ENCODE results near the gene DRD3. TPM values are rescaled to one million over a fixed set of nuclear protein-coding genes. Genes with fewer than 3 reads are reported as not detected.

Gene DRD3
- total RNA-seq, 2 donors from 2014 or later = not detected

GRCh38 chr3:114168150-114168549, 10.7 kb downstream of the DRD3 start:
- Histone ChIP-seq H3K9me3 (no peaks in the 10 kb centered on the region), H3K27ac (no peak overlapping the region), H3K4me1 (no peaks in the 10 kb centered on the region), H3K4me3 (no peak overlapping the region), H3K36me3 (no peaks in the 10 kb centered on the region), H3K27me3 (no peaks in the 10 kb centered on the region), H3K9ac (ENCODE audit: low read depth in 2 of 2, low read length in 2 of 2) (no peak overlapping the region)
- no peak for DNase-seq
- intact Hi-C loops (cut with DNase I) = no loop called here
- TF ChIP-seq CTCF (IDR thresholded peaks at IDR 0.05) = no peak

GRCh38 chr3:114157321-114157720, 21.5 kb downstream of the DRD3 start:
- no peak for TF ChIP-seq CTCF (IDR thresholded peaks at IDR 0.05)
- no peak overlapping the region for H3K9ac ChIP-seq (ENCODE audit: low read depth in 2 of 2, low read length in 2 of 2)
- H3K9me3 ChIP-seq = no peaks in the 10 kb centered on the region
- no peaks in the 10 kb centered on the region for H3K36me3 ChIP-seq
- no peak for DNase-seq
- intact Hi-C loops (cut with DNase I) = no loop called here
- no peaks in the 10 kb centered on the region for H3K4me1 ChIP-seq
- H3K4me3 ChIP-seq = no peak overlapping the region
- no peaks in the 10 kb centered on the region for H3K27me3 ChIP-seq
- H3K27ac ChIP-seq = no peak overlapping the region

- no peaks in the 10 kb centered on the region for H3K9me3 ChIP-seq
- no peak overlapping the region for H3K9ac ChIP-seq (ENCODE audit: low read depth in 2 of 2, low read length in 2 of 2)
- H3K27ac ChIP-seq = no peak overlapping the region
- H3K4me3 ChIP-seq = no peak overlapping the region
- intact Hi-C loops (cut with DNase I) = no loop called here
- TF ChIP-seq CTCF (IDR thresholded peaks at IDR 0.05) = no peak
- DNase-seq = peak; percentile 28
- no peaks in the 10 kb centered on the region for H3K36me3 ChIP-seq
- H3K27me3 ChIP-seq = no peaks in the 10 kb centered on the region
- no peaks in the 10 kb centered on the region for H3K4me1 ChIP-seq
These were observed 23.5 kb downstream of the DRD3 start for GRCh38 chr3:114155370-114155821.

GRCh38 chr3:114154321-114154821, 24.5 kb downstream of the DRD3 start:
- no peaks in the 10 kb centered on the region for H3K4me1 ChIP-seq
- intact Hi-C loops (cut with DNase I) = no loop called here
- no peak overlapping the region for H3K9ac ChIP-seq (ENCODE audit: low read depth in 2 of 2, low read length in 2 of 2)
- no peak for DNase-seq
- no peak overlapping the region for H3K27ac ChIP-seq
- H3K36me3 ChIP-seq = no peaks in the 10 kb centered on the region
- no peaks in the 10 kb centered on the region for H3K9me3 ChIP-seq
- H3K4me3 ChIP-seq = no peak overlapping the region
- H3K27me3 ChIP-seq = no peaks in the 10 kb centered on the region
- TF ChIP-seq CTCF (IDR thresholded peaks at IDR 0.05) = no peak

- Histone ChIP-seq H3K27me3 (no peaks in the 10 kb centered on the region), H3K4me1 (no peaks in the 10 kb centered on the region), H3K9me3 (no peaks in the 10 kb centered on the region), H3K27ac (no peak overlapping the region), H3K36me3 (no peaks in the 10 kb centered on the region), H3K4me3 (peak overlapping the region; percentile 43), H3K9ac (ENCODE audit: low read depth in 2 of 2, low read length in 2 of 2) (no peak overlapping the region)
- TF ChIP-seq CTCF (IDR thresholded peaks at IDR 0.05) = peak; percentile 86
- intact Hi-C loops (cut with DNase I) = no loop called here
- DNase-seq = peak; percentile 80
These were observed 26.2 kb downstream of the DRD3 start for GRCh38 chr3:114152519-114153151.

Data from colonic mucosa (tissue), 4 donors.